ENCODE results near the gene FGF14. TPM values are rescaled to one million over a fixed set of nuclear protein-coding genes. Genes with fewer than 3 reads are reported as not detected.

FGF14 gene
- total RNA-seq, 2 donors from 2014 or later: 0.14 TPM

GRCh38 chr13:102169471-102170015, 232.3 kb downstream of the FGF14 start:
- Histone ChIP-seq H3K27ac (no peak overlapping the region), H3K9me3 (no peaks in the 10 kb centered on the region), H3K4me3 (no peak overlapping the region), H3K4me1 (ENCODE audit: control insufficient read depth in 1 of 2, low read depth in 2 of 2) (no peaks in the 10 kb centered on the region), H3K27me3 (replicated peaks; ENCODE audit: insufficient read depth) (no peaks in the 10 kb centered on the region), H3K36me3 (no peaks in the 10 kb centered on the region)
- TF ChIP-seq CTCF (IDR thresholded peaks at IDR 0.05): no peak
- DNase-seq (ENCODE audit: low spot score): no peak
- ATAC-seq (ENCODE audit: insufficient number of reproducible peaks, low FRiP score, low read depth): no peak

GRCh38 chr13:102152790-102153189, 249.1 kb downstream of the FGF14 start:
- Histone ChIP-seq H3K4me3 (no peak overlapping the region), H3K9me3 (no peaks in the 10 kb centered on the region), H3K36me3 (no peaks in the 10 kb centered on the region), H3K27me3 (replicated peaks; ENCODE audit: insufficient read depth) (no peaks in the 10 kb centered on the region), H3K4me1 (ENCODE audit: control insufficient read depth in 1 of 2, low read depth in 2 of 2) (no peaks in the 10 kb centered on the region), H3K27ac (no peak overlapping the region)
- ATAC-seq (ENCODE audit: insufficient number of reproducible peaks, low FRiP score, low read depth): no peak
- no peak for TF ChIP-seq CTCF (IDR thresholded peaks at IDR 0.05)
- no peak for DNase-seq (ENCODE audit: low spot score)

GRCh38 chr13:102147353-102147752, 254.5 kb downstream of the FGF14 start:
- DNase-seq (ENCODE audit: low spot score) (no peak), ATAC-seq (ENCODE audit: insufficient number of reproducible peaks, low FRiP score, low read depth) (no peak)
- Histone ChIP-seq H3K4me3 (no peak overlapping the region), H3K4me1 (ENCODE audit: control insufficient read depth in 1 of 2, low read depth in 2 of 2) (peaks cover 1 to 3% of the 10 kb centered on the region in 2 donors), H3K27ac (no peak overlapping the region), H3K9me3 (no peaks in the 10 kb centered on the region), H3K27me3 (replicated peaks; ENCODE audit: insufficient read depth) (no peaks in the 10 kb centered on the region), H3K36me3 (no peaks in the 10 kb centered on the region)
- no peak for TF ChIP-seq CTCF (IDR thresholded peaks at IDR 0.05)

GRCh38 chr13:102145750-102146149, 256.1 kb downstream of the FGF14 start:
- ATAC-seq (ENCODE audit: insufficient number of reproducible peaks, low FRiP score, low read depth) (no peak), DNase-seq (ENCODE audit: low spot score) (no peak)
- Histone ChIP-seq H3K27me3 (replicated peaks; ENCODE audit: insufficient read depth) (no peaks in the 10 kb centered on the region), H3K4me1 (ENCODE audit: control insufficient read depth in 1 of 2, low read depth in 2 of 2) (peaks cover 8 to 16% of the 10 kb centered on the region in 2 donors), H3K36me3 (no peaks in the 10 kb centered on the region), H3K9me3 (no peaks in the 10 kb centered on the region), H3K4me3 (no peak overlapping the region), H3K27ac (no peak overlapping the region)
- no peak for TF ChIP-seq CTCF (IDR thresholded peaks at IDR 0.05)

- no peak overlapping the region for H3K4me3 ChIP-seq
- H3K27ac ChIP-seq: no peak overlapping the region
- DNase-seq (ENCODE audit: low spot score) (no peak), ATAC-seq (ENCODE audit: insufficient number of reproducible peaks, low FRiP score, low read depth) (no peak)
- TF ChIP-seq CTCF (IDR thresholded peaks at IDR 0.05): no peak
- H3K9me3 ChIP-seq: no peaks in the 10 kb centered on the region
- H3K4me1 ChIP-seq (ENCODE audit: control insufficient read depth in 1 of 2, low read depth in 2 of 2): peaks cover 8 to 22% of the 10 kb centered on the region in 2 donors
- no peaks in the 10 kb centered on the region for H3K27me3 ChIP-seq (replicated peaks; ENCODE audit: insufficient read depth)
- no peaks in the 10 kb centered on the region for H3K36me3 ChIP-seq
Measured at GRCh38 chr13:102142473-102142826, 259.4 kb downstream of the FGF14 start.
